Measurements from ENCODE around the gene PML.
"Not testable (repeated sequence)": the region's sequence is repeated elsewhere in the genome, so short reads cannot be mapped to it uniquely, and the experiment has no call there.

PML gene

GRCh38 chr15:73957785-73958184 lies 36.7 kb upstream of the PML start:
- no peak for DNase-seq (ENCODE audit: low read depth)

GRCh38 chr15:73959012-73959581 lies 35.4 kb upstream of the PML start:
- DNase-seq (ENCODE audit: low read depth), result no peak

- DNase-seq (ENCODE audit: low read depth), result no peak
Measured at GRCh38 chr15:73959801-73960200, 34.7 kb upstream of the PML start.

GRCh38 chr15:73960472-73961070 lies 33.9 kb upstream of the PML start:
- DNase-seq (ENCODE audit: low read depth), result not testable (repeated sequence)

GRCh38 chr15:73962433-73962832 lies 32.1 kb upstream of the PML start:
- no peak for DNase-seq (ENCODE audit: low read depth)

- DNase-seq (ENCODE audit: low read depth), result peak; percentile 62
Measured at GRCh38 chr15:73964736-73965093, 29.8 kb upstream of the PML start.

GRCh38 chr15:73965094-73965757 lies 29.3 kb upstream of the PML start:
- no peak for DNase-seq (ENCODE audit: low read depth)

GRCh38 chr15:73965758-73966113 lies 28.8 kb upstream of the PML start:
- no peak for DNase-seq (ENCODE audit: low read depth)

- DNase-seq (ENCODE audit: low read depth), result no peak
Measured at GRCh38 chr15:73968461-73968860, 26.1 kb upstream of the PML start.

GRCh38 chr15:73969151-73969759 lies 25.3 kb upstream of the PML start:
- DNase-seq (ENCODE audit: low read depth), result no peak

GRCh38 chr15:73972984-73973682 lies 21.4 kb upstream of the PML start:
- no peak for DNase-seq (ENCODE audit: low read depth)

GRCh38 chr15:73973683-73974200 lies 20.8 kb upstream of the PML start:
- not testable (repeated sequence) for DNase-seq (ENCODE audit: low read depth)

- not testable (repeated sequence) for DNase-seq (ENCODE audit: low read depth)
Measured at GRCh38 chr15:73975440-73976125, 18.9 kb upstream of the PML start.

GRCh38 chr15:73978896-73979295 lies 15.6 kb upstream of the PML start:
- no peak for DNase-seq (ENCODE audit: low read depth)

- DNase-seq (ENCODE audit: low read depth), result no peak
Measured at GRCh38 chr15:73979636-73980035, 14.9 kb upstream of the PML start.

- DNase-seq (ENCODE audit: low read depth), result no peak
Measured at GRCh38 chr15:73981761-73982221, 12.7 kb upstream of the PML start.

- no peak for DNase-seq (ENCODE audit: low read depth)
Measured at GRCh38 chr15:73982222-73982962, 12.1 kb upstream of the PML start.

- no peak for DNase-seq (ENCODE audit: low read depth)
Measured at GRCh38 chr15:73983211-73983727, 11.2 kb upstream of the PML start.

- no peak for DNase-seq (ENCODE audit: low read depth)
Measured at GRCh38 chr15:73983773-73984172, 10.7 kb upstream of the PML start.

- DNase-seq (ENCODE audit: low read depth), result no peak
Measured at GRCh38 chr15:73984208-73984979, 10.1 kb upstream of the PML start.
